Astrocyte of the cerebellum (primary cell): Measurements from ENCODE around the gene PPM1N.

Experiments
- DNase-seq: peaks from one replicate; pipeline ENCODE4 v3.0.0-alpha.2; 2011; ENCODE audit warnings: low read depth
- H3K4me3 ChIP-seq: 2 replicates; pipeline ENCODE4 v1.5.1; 2011; ENCODE audit warnings: mild to moderate bottlenecking, low read depth, low read length, moderate library complexity
- in situ Hi-C: cut with HindIII; loops from 2 replicates; pipeline ENCODE4 v1.10.0; 2017; ENCODE audit warnings: low sequenced_read_pairs
- TF ChIP-seq, protein P1 (sequence below): IDR thresholded peaks from 2 replicates; pipeline ENCODE4 v1.5.1; 2012; ENCODE audit warnings: low read length, low read depth, moderate library complexity, mild to moderate bottlenecking; ENCODE audit errors: missing control alignments

The PPM1N gene

DNA sequence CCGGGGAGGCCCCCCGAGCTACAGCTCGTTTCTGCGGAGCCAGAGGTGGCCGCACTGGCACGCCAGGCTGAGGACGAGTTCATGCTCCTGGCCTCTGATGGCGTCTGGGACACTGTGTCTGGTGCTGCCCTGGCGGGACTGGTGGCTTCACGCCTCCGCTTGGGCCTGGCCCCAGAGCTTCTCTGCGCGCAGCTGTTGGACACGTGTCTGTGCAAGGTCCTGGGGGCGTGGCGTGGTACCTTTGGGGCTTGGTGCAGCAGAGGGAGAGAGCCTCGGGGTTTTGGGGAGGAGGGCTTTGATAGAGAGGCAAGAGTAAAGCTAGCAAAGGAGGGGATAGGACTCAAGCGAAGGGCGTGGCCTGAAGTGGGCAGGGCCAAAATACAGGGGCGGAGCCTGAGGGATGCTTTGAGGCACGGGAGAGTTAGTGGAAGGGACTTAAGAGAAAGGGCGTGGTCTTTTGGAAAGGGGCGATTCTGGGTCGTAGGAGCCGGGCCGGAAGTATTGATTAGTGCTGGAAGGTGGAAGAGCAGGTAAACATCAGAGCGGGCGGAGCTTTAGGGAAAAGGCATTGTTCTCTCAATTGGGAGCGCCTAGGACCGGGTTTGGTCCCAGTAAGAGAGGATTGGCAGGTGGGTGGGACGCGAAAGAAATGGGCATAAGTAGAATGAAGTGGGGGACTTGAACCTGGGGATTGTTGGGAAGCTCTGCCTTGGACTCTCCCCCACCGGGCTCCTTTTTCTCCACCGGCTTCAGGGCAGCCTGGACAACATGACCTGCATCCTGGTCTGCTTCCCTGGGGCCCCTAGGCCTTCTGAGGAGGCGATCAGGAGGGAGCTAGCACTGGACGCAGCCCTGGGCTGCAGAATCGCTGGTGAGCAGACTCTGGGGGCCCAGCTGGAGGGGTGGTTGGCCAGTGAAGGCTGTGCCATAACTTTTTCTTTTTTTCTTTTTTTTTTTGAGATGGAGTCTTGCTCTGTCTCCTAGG, 1.2 kb downstream of the PPM1N start:
- no peak for DNase-seq

DNA sequence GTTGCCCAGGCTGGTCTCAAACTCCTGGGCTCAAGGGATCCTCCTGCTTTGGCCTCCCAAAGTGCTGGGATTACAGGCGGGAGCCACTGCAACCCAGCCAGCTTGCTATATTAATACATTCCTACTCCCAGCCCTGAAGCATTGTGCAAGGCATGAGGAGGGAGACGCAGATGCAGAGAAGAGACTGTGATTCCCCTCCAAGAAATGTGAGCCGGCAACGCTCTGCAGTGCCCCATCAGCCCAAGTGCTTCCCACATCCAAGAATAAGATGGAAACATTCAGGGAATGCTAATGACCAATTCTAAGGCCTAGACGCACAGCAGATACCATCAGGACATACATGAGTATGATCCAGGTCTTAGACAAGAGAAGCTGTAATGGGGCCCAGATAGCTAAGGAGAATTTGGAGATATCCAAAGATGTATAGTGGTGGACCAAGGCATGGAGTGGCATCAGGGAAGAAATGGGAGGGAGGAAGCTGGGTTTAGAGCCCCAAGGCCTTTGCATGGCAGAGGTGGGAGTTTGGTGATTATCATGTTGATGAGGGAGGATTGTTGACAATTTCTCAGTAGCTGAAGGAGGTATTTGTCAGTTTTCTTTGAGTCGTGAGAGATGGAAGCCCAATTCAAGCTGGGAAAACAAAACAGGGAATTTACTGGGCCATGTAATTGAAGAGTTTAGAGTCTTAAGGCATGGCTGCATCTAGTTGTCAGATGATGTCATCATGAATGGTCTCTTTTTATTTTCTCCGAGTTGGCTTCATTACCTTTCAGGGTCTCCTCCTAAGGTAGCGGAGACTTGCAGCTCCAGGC, 2.9 kb downstream of the PPM1N start:
- TF ChIP-seq, protein P1, sequence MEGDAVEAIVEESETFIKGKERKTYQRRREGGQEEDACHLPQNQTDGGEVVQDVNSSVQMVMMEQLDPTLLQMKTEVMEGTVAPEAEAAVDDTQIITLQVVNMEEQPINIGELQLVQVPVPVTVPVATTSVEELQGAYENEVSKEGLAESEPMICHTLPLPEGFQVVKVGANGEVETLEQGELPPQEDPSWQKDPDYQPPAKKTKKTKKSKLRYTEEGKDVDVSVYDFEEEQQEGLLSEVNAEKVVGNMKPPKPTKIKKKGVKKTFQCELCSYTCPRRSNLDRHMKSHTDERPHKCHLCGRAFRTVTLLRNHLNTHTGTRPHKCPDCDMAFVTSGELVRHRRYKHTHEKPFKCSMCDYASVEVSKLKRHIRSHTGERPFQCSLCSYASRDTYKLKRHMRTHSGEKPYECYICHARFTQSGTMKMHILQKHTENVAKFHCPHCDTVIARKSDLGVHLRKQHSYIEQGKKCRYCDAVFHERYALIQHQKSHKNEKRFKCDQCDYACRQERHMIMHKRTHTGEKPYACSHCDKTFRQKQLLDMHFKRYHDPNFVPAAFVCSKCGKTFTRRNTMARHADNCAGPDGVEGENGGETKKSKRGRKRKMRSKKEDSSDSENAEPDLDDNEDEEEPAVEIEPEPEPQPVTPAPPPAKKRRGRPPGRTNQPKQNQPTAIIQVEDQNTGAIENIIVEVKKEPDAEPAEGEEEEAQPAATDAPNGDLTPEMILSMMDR: no peak
- H3K4me3 ChIP-seq: no peak overlapping the region
- in situ Hi-C loops: no loop called here
- no peak for DNase-seq

More for the DNA sequence above, 1.2 kb downstream of the PPM1N start:
- H3K4me3 ChIP-seq: no peak overlapping the region
- TF ChIP-seq, protein P1: no peak
- in situ Hi-C loops: no loop called here

DNA sequence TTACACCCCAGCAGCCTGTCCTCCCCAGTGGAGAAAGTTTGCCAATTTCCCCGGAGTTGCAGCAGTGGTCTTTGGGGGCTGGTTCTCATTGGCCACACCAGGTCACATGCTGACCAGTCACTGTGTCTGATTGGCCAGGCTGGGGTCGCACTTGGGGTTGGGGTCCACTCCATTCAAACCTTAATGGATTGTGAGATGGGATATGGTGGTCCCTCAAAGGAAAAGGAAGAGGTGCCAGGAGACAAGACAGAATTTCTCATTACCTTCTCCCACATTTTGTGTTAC, 3.4 kb downstream of the PPM1N start:
- TF ChIP-seq, protein P1: no peak
- no peak for DNase-seq
- H3K4me3 ChIP-seq: no peak overlapping the region
- in situ Hi-C loops: no loop called here

DNA sequence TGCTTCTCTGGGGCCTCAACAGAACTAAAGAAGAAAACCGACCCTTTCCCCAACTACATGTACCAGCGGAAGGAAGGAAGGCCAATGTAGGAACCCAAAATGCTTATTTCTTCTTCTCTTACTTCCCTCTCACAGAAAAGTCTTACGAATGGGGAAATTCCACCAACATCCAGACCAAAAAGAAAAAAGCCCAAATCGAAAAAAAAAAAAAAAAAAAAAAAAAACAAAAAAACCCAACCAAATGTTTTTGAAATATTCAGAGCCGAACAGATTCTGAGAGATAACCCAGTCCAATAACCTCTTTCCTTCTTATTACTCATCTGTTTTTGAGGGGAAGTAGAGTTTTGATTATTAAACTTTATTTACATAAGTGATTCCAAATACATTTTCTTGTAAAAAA, 3.9 kb downstream of the PPM1N start:
- no peak overlapping the region for H3K4me3 ChIP-seq
- in situ Hi-C loops: no loop called here
- no peak for DNase-seq
- TF ChIP-seq, protein P1: no peak

- in situ Hi-C loops: no loop called here
- no peak for DNase-seq
Measured at GRCh38 chr19:45503909-45504308, 5.7 kb downstream of the PPM1N start.

More at GRCh38 chr19:45503909-45504308, 5.7 kb downstream of the PPM1N start:
- H3K4me3 ChIP-seq: no peak overlapping the region
- TF ChIP-seq, protein P1: no peak
